Measurements from ENCODE around the gene AMELX.

The AMELX gene

GRCh38 chrX:11298600-11298999 is 5.4 kb downstream of the AMELX start:
- no peak for DNase-seq (ENCODE audit: low spot score)
- no peak for TF ChIP-seq CTCF (IDR thresholded peaks at IDR 0.05)
- H3K27ac ChIP-seq, result no peak overlapping the region
- H3K4me3 ChIP-seq, result no peak overlapping the region

- TF ChIP-seq CTCF (IDR thresholded peaks at IDR 0.05), result no peak
- DNase-seq (ENCODE audit: low spot score), result no peak
- Histone ChIP-seq H3K27ac (no peak overlapping the region), H3K4me3 (no peak overlapping the region)
Measured at GRCh38 chrX:11304829-11305228, 11.6 kb downstream of the AMELX start.

- no peak for TF ChIP-seq CTCF (IDR thresholded peaks at IDR 0.05)
Measured at GRCh38 chrX:11305641-11306040, 12.4 kb downstream of the AMELX start.

GRCh38 chrX:11309220-11309619 is 16.0 kb downstream of the AMELX start:
- Histone ChIP-seq H3K4me3 (no peak overlapping the region), H3K27ac (no peak overlapping the region)
- no peak for TF ChIP-seq CTCF (IDR thresholded peaks at IDR 0.05)
- no peak for DNase-seq (ENCODE audit: low spot score)

More at GRCh38 chrX:11305641-11306040, 12.4 kb downstream of the AMELX start:
- no peak overlapping the region for H3K27ac ChIP-seq
- no peak for DNase-seq (ENCODE audit: low spot score)
- no peak overlapping the region for H3K4me3 ChIP-seq

GRCh38 chrX:11311706-11312105 is 18.5 kb downstream of the AMELX start:
- Histone ChIP-seq H3K4me3 (no peak overlapping the region), H3K27ac (no peak overlapping the region)
- no peak for TF ChIP-seq CTCF (IDR thresholded peaks at IDR 0.05)
- DNase-seq (ENCODE audit: low spot score), result no peak

GRCh38 chrX:11319806-11320520 is 26.8 kb downstream of the AMELX start:
- no peak for DNase-seq (ENCODE audit: low spot score)
- Histone ChIP-seq H3K4me3 (no peak overlapping the region), H3K27ac (no peak overlapping the region)
- no peak for TF ChIP-seq CTCF (IDR thresholded peaks at IDR 0.05)

- no peak overlapping the region for H3K4me3 ChIP-seq
- no peak for TF ChIP-seq CTCF (IDR thresholded peaks at IDR 0.05)
- no peak for DNase-seq (ENCODE audit: low spot score)
- H3K27ac ChIP-seq, result no peak overlapping the region
Measured at GRCh38 chrX:11321986-11322385, 28.8 kb downstream of the AMELX start.
